ENCODE measurements around the gene TSPY8.
"Not testable (repeated sequence)": the region's sequence is repeated elsewhere in the genome, so short reads cannot be mapped to it uniquely, and the experiment has no call there.

The TSPY8 gene

GRCh38 chrY:9357497-9357896, at the start of gene TSPY8:
TSPY8 (plus strand) TSS chrY:9357797; CDS start chrY:9357843, 46 bp downstream.
- H3K4me3 ChIP-seq (ENCODE audit: low read length); H3K27ac ChIP-seq (ENCODE audit: low read length); H3K4me1 ChIP-seq (ENCODE audit: control insufficient read depth, insufficient read depth, low read length); DNase-seq (ENCODE audit: low read depth, low spot score); H3K9me3 ChIP-seq (ENCODE audit: control insufficient read depth, insufficient read depth, low read length); H3K36me3 ChIP-seq (ENCODE audit: control insufficient read depth, insufficient read depth, low read length); H3K27me3 ChIP-seq (ENCODE audit: control insufficient read depth, insufficient read depth, low read length): not testable (repeated sequence)
- no CpG with 5 or more reads among the region's 25 CpGs for WGBS (ENCODE audit: insufficient coverage, insufficient read length)

GRCh38 chrY:9320996-9321395, 36.6 kb upstream of the TSPY8 start:
- WGBS (ENCODE audit: insufficient coverage, insufficient read length): no CpG with 5 or more reads among the region's 7 CpGs

GRCh38 chrY:9337164-9337563, 20.4 kb upstream of the TSPY8 start, which contains the start of gene TSPY4:
TSPY4 (plus strand) TSS chrY:9337464; CDS start chrY:9337510, 46 bp downstream.
- H3K9me3 ChIP-seq (ENCODE audit: control insufficient read depth, insufficient read depth, low read length); H3K27ac ChIP-seq (ENCODE audit: low read length); DNase-seq (ENCODE audit: low read depth, low spot score); H3K4me1 ChIP-seq (ENCODE audit: control insufficient read depth, insufficient read depth, low read length); H3K36me3 ChIP-seq (ENCODE audit: control insufficient read depth, insufficient read depth, low read length); H3K27me3 ChIP-seq (ENCODE audit: control insufficient read depth, insufficient read depth, low read length); H3K4me3 ChIP-seq (ENCODE audit: low read length): not testable (repeated sequence)
- no CpG with 5 or more reads among the region's 26 CpGs for WGBS (ENCODE audit: insufficient coverage, insufficient read length)

More at GRCh38 chrY:9320996-9321395, 36.6 kb upstream of the TSPY8 start:
- Histone ChIP-seq H3K36me3 (ENCODE audit: control insufficient read depth, insufficient read depth, low read length) (no peaks in the 10 kb centered on the region), H3K4me1 (ENCODE audit: control insufficient read depth, insufficient read depth, low read length) (no peaks in the 10 kb centered on the region), H3K27me3 (ENCODE audit: control insufficient read depth, insufficient read depth, low read length) (no peaks in the 10 kb centered on the region), H3K27ac (ENCODE audit: low read length) (no peak overlapping the region), H3K9me3 (ENCODE audit: control insufficient read depth, insufficient read depth, low read length) (no peaks in the 10 kb centered on the region), H3K4me3 (ENCODE audit: low read length) (no peak overlapping the region)
- DNase-seq (ENCODE audit: low read depth, low spot score): no peak

- H3K27ac ChIP-seq (ENCODE audit: low read length); DNase-seq (ENCODE audit: low read depth, low spot score): not testable (repeated sequence)
- WGBS (ENCODE audit: insufficient coverage, insufficient read length): no CpG with 5 or more reads among the region's 26 CpGs
These were observed 38.9 kb downstream of the TSPY8 start for GRCh38 chrY:9396527-9396926.

GRCh38 chrY:9398121-9398520, 40.5 kb downstream of the TSPY8 start, which contains the start of gene TSPY3:
TSPY3 (plus strand) TSS chrY:9398421; CDS start chrY:9398467, 46 bp downstream.
- H3K36me3 ChIP-seq (ENCODE audit: control insufficient read depth, insufficient read depth, low read length); H3K4me3 ChIP-seq (ENCODE audit: low read length); H3K27me3 ChIP-seq (ENCODE audit: control insufficient read depth, insufficient read depth, low read length); DNase-seq (ENCODE audit: low read depth, low spot score); H3K9me3 ChIP-seq (ENCODE audit: control insufficient read depth, insufficient read depth, low read length); H3K27ac ChIP-seq (ENCODE audit: low read length); H3K4me1 ChIP-seq (ENCODE audit: control insufficient read depth, insufficient read depth, low read length): not testable (repeated sequence)
- WGBS (ENCODE audit: insufficient coverage, insufficient read length): no CpG with 5 or more reads among the region's 26 CpGs

More at GRCh38 chrY:9396527-9396926, 38.9 kb downstream of the TSPY8 start:
- H3K4me3 ChIP-seq (ENCODE audit: low read length); H3K36me3 ChIP-seq (ENCODE audit: control insufficient read depth, insufficient read depth, low read length); H3K9me3 ChIP-seq (ENCODE audit: control insufficient read depth, insufficient read depth, low read length); H3K27me3 ChIP-seq (ENCODE audit: control insufficient read depth, insufficient read depth, low read length); H3K4me1 ChIP-seq (ENCODE audit: control insufficient read depth, insufficient read depth, low read length): not testable (repeated sequence)

Data from iPS DF 6.9 (cell line).